Heart left ventricle (tissue), 16 donors: ENCODE data around the gene LBX1. TPM values are rescaled to one million over a fixed set of nuclear protein-coding genes. Genes with fewer than 3 reads are reported as not detected.

Experiments
- ATAC-seq, 4 donors: fragments of 200-7000 bp; cut with Tn5 transposase; one replicate each; pipeline ENCODE4 v1.9.1; 2020 to 2022; ENCODE audit warnings: moderate library complexity in 4 of 4, mild to moderate bottlenecking in 3 of 4, moderate number of reproducible peaks in 1 of 4
- DNase-seq, 5 donors: peaks; one replicate each; pipeline ENCODE4 v3.0.0-alpha.2; 2020
- H3K27ac ChIP-seq, 12 donors: fragments of 200-600 bp; sonication (generic) in 4 of 12; one replicate each; pipeline versions ENCODE4 v1.5.0 to v1.8.0; 2016 to 2022; ENCODE audit warnings: mild to moderate bottlenecking in 2 of 12
- H3K27me3 ChIP-seq, 9 donors: fragments of 200-600 bp; sonication (generic) in 2 of 9; one replicate each; pipeline versions ENCODE4 v1.5.1 to v1.8.0; 2016 to 2022; ENCODE audit warnings: mild to moderate bottlenecking in 3 of 9
- H3K36me3 ChIP-seq, 9 donors: fragments of 200-600 bp; sonication (generic) in 2 of 9; one replicate each; pipeline versions ENCODE4 v1.5.0 to v1.8.0; 2018 to 2022; ENCODE audit warnings: mild to moderate bottlenecking in 2 of 9
- H3K4me1 ChIP-seq, 12 donors: fragments of 200-600 bp; sonication (generic) in 4 of 12; one replicate each; pipeline versions ENCODE4 v1.5.0 to v1.8.0; 2016 to 2022; ENCODE audit warnings: mild to moderate bottlenecking in 3 of 12
- H3K4me3 ChIP-seq, 12 donors: fragments of 200-600 bp; sonication (generic) in 4 of 12; one replicate each; pipeline versions ENCODE4 v1.5.0 to v1.8.0; 2017 to 2022; ENCODE audit warnings: mild to moderate bottlenecking in 9 of 12, moderate library complexity in 4 of 12
- H3K9me3 ChIP-seq, 12 donors: fragments of 200-600 bp; sonication (generic) in 4 of 12; one replicate each; pipeline versions ENCODE4 v1.5.0 to v1.8.0; 2016 to 2022; ENCODE audit warnings: mild to moderate bottlenecking in 1 of 12
- CTCF ChIP-seq, 12 donors: fragments of 200-600 bp; sonication (generic) in 4 of 12; IDR thresholded peaks; one replicate each; pipeline versions ENCODE4 v1.5.0 to v1.8.0; 2018 to 2022; ENCODE audit warnings: antibody characterized with exemption in 12 of 12, mild to moderate bottlenecking in 5 of 12
- POLR2A ChIP-seq, 2 donors: fragments of 450-650 bp; IDR thresholded peaks; one replicate each; pipeline ENCODE4 v1.6.1; 2017; ENCODE audit warnings: antibody characterized with exemption in 2 of 2, mild to moderate bottlenecking in 2 of 2, moderate library complexity in 2 of 2
- WGBS, 4 donors: extraction: QIAGEN DNeasy Blood & Tissue Kit in 2 of 4; methylation state at CpG; one replicate each; pipeline versions ENCODE4 v1.1.5 to v1.1.7; 2013 to 2018; 5-methylcytosine and 5-hydroxymethylcytosine counted together
- intact Hi-C, 10 donors: fragments of 100-400 bp; cut with DNase I; formaldehyde crosslinking; loops; one replicate each; pipeline versions ENCODE4 v1.11.1 to v1.14.2; 2022
- polyA plus RNA-seq, 2 donors: library from polyadenylated mRNA; stranded (reverse); fragments of 200-250 nt; gene quantifications; one replicate each; pipeline ENCODE4 v1.2.3, GENCODE V29; 2013
- total RNA-seq, 9 donors: library from RNA; depleted of rRNA in 2 of 9; stranded (reverse); fragments of >200 nt in 2 of 9; fragmentation: NEBNext Ultra II Directional in 3 of 9; extraction: Animal tissue kit (Norgen Biotek cat#: 25700) in 3 of 9; gene quantifications; one replicate each; pipeline versions ENCODE4 v1.1.0 to v1.2.4, GENCODE V29; 2016 to 2023
- donor health status: ischemic (EF 13 %, LVEDD 7.1; RV severe dilation, severe dysfunction).
- donor health status: healthy with polysubstance abuse.
- donor health status: DM: no; HTN: yes; CAD: no.
- donor health status: DM: no; HTN: no; CAD: no.
- donor health status: ischemic (EF 25% LVEDD 6.9; RV normal size, moderate dysfunction).
- donor health status: ischemic (EF 25% LVEDD 5.7; RV mildly dilated, moderate dysfunction).
- donor health status: healthy.
- donor health status: DM: yes; HTN: yes; CAD: no.
- donor health status: ischemic (EF 35%, LVEDD 5.7; RV mildly dilated, moderate dysfunction).
- donor health status: nonischemic (EF 11% LVEDD 7.7; RV severe dilation, severe dysfunction).
- donor health status: DM: yes; HTN: yes; CAD: no.
- donor health status: PGD.
- donor health status: ischemic (EF 29% LVEDD 5.4; RV normal size, mild dysfunction).
- donor health status: nonischemic (EF 23%, LVEDD 6.1; RV moderate dilation, normal function).

Gene LBX1
- total and polyA plus RNA-seq, 11 donors: 0.08 TPM; not detected in 10

GRCh38 chr10:101235766-101236165, 6.5 kb upstream of the LBX1 start:
- DNase-seq (no peak), ATAC-seq (no peak)
- Histone ChIP-seq H3K27ac (no peak overlapping the region), H3K4me3 (no peak overlapping the region), H3K27me3 (peaks cover 61 to 100% (median 96%) of the 10 kb centered on the region in 9 donors), H3K36me3 (no peaks in the 10 kb centered on the region), H3K9me3 (no peaks in the 10 kb centered on the region), H3K4me1 (peaks cover 0 to 15% (median 6%) of the 10 kb centered on the region in 12 donors)
- intact Hi-C loops: loop anchor here in 1 of 10 donors (1.0 kb wide), 1 partner anchor 36 kb away; no protein-coding TSS in a partner anchor
- WGBS, 4 donors: 17 to 30% (median 17%) methylated on average over 1 to 4 of the region's 4 CpGs
- TF ChIP-seq CTCF (IDR thresholded peaks at IDR 0.05): no peak
- no peak for TF ChIP-seq POLR2A (IDR thresholded peaks at IDR 0.05)

- peaks cover 0 to 28% (median 17%) of the 10 kb centered on the region in 12 donors for H3K4me1 ChIP-seq
- peaks cover 75 to 100% (median 100%) of the 10 kb centered on the region in 9 donors for H3K27me3 ChIP-seq
- no peak for ATAC-seq
- DNase-seq: no peak
- no peaks in the 10 kb centered on the region for H3K36me3 ChIP-seq
- H3K9me3 ChIP-seq: no peaks in the 10 kb centered on the region
- 42 to 65% (median 47%) methylated on average over 1 of the region's 1 CpG for WGBS, 4 donors
- TF ChIP-seq CTCF (IDR thresholded peaks at IDR 0.05): no peak
- TF ChIP-seq POLR2A (IDR thresholded peaks at IDR 0.05): no peak
- no peak overlapping the region for H3K4me3 ChIP-seq
- H3K27ac ChIP-seq: no peak overlapping the region
- intact Hi-C loops: no loop called here
Measured at GRCh38 chr10:101234333-101234732, 5.1 kb upstream of the LBX1 start.

GRCh38 chr10:101233863-101234262, 4.6 kb upstream of the LBX1 start:
- Histone ChIP-seq H3K27me3 (peaks cover 76 to 100% (median 100%) of the 10 kb centered on the region in 9 donors), H3K27ac (no peak overlapping the region), H3K4me1 (peaks cover 0 to 32% (median 20%) of the 10 kb centered on the region in 12 donors), H3K4me3 (no peak overlapping the region), H3K36me3 (no peaks in the 10 kb centered on the region), H3K9me3 (no peaks in the 10 kb centered on the region)
- intact Hi-C loops: no loop called here
- TF ChIP-seq POLR2A (IDR thresholded peaks at IDR 0.05) (no peak), CTCF (IDR thresholded peaks at IDR 0.05) (no peak)
- WGBS, 4 donors: 14 to 29% (median 21%) methylated on average over 3 of the region's 3 CpGs
- ATAC-seq (no peak), DNase-seq (no peak)

GRCh38 chr10:101233443-101233842, 4.2 kb upstream of the LBX1 start:
- Histone ChIP-seq H3K9me3 (no peaks in the 10 kb centered on the region), H3K27me3 (peaks cover 76 to 100% (median 100%) of the 10 kb centered on the region in 9 donors), H3K36me3 (no peaks in the 10 kb centered on the region), H3K27ac (no peak overlapping the region), H3K4me3 (no peak overlapping the region), H3K4me1 (peaks cover 0 to 37% (median 20%) of the 10 kb centered on the region in 12 donors)
- TF ChIP-seq POLR2A (IDR thresholded peaks at IDR 0.05) (no peak), CTCF (IDR thresholded peaks at IDR 0.05) (no peak)
- ATAC-seq (no peak), DNase-seq (no peak)
- whole genome bisulfite sequencing, 4 donors: 25 to 42% (median 27%) methylated on average over 1 of the region's 1 CpG
- intact Hi-C loops: no loop called here
